PFSK-1 (cell line): ENCODE results near the gene FLT3.

Experiments
- POLR2AphosphoS5 ChIP-seq: IDR thresholded peaks from 2 replicates; pipeline ENCODE4 v1.6.1; 2012; ENCODE audit warnings: low read depth, mild to moderate bottlenecking, control low read depth, low read length, moderate library complexity
- REST ChIP-seq, 2 experiments: IDR thresholded peaks; 2 replicates each; pipeline versions ENCODE4 v1.6.1 to v1.8.0; 2011 to 2012; ENCODE audit warnings: low read depth in 2 of 2, low read length in 2 of 2, control low read depth in 1 of 2, inconsistent platforms in 1 of 2, mild to moderate bottlenecking in 1 of 2, moderate library complexity in 1 of 2; ENCODE audit not compliant: insufficient read depth in 1 of 2

DNA sequence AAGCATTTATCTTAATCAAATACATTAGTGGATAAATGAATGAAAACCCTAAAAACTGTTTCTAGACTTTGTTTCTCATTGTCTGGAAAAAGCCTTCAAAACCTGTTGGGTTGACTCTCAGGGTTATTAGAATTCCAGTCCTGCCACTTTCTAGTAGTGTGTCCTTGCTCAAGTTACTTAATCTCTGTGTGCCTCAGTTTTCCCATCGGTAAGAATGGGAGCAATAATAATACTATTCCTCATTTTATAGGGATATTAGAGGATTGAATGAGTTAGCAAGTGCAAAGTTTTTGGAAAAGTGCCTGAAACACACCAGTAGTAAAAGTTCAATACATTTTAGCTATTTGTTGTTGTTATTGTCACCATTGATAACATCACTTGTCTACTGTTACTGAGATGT is 114.8 kb downstream of the FLT3 start:
- no peak for TF ChIP-seq POLR2AphosphoS5
- TF ChIP-seq REST (IDR thresholded peaks at IDR 0.05; ENCODE audit: insufficient read depth in 1 of 2, low read depth in 2 of 2, low read length in 2 of 2): no peak
